ENCODE results near the gene AXDND1. TPM values are rescaled to one million over a fixed set of nuclear protein-coding genes. Genes with fewer than 3 reads are reported as not detected.
"Not testable (repeated sequence)": the region's sequence is repeated elsewhere in the genome, so short reads cannot be mapped to it uniquely, and the experiment has no call there.

The AXDND1 gene
- total RNA-seq, 2 donors from 2014 or later: 3.6 TPM; not detected in 1

DNA sequence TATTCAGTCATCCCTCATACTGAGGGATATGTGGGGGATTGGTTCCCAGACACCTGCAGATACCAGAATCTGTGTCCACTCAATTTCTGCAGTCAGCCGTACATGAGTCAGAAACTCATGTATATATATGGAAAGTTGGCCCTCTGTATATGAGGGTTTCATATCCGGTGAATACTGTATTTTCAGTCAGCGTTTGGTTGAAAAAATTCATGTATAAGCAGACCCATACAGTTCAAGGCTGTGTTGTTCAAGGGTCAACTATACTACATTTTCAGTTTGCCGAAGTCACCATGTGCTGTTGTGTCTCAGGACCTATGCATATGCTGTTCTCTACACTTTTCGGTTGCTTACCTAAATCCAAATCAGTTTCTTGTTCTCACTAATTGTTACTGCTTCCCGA, 10.5 kb downstream of the AXDND1 start:
- ATAC-seq: no peak
- TF ChIP-seq, protein P1, sequence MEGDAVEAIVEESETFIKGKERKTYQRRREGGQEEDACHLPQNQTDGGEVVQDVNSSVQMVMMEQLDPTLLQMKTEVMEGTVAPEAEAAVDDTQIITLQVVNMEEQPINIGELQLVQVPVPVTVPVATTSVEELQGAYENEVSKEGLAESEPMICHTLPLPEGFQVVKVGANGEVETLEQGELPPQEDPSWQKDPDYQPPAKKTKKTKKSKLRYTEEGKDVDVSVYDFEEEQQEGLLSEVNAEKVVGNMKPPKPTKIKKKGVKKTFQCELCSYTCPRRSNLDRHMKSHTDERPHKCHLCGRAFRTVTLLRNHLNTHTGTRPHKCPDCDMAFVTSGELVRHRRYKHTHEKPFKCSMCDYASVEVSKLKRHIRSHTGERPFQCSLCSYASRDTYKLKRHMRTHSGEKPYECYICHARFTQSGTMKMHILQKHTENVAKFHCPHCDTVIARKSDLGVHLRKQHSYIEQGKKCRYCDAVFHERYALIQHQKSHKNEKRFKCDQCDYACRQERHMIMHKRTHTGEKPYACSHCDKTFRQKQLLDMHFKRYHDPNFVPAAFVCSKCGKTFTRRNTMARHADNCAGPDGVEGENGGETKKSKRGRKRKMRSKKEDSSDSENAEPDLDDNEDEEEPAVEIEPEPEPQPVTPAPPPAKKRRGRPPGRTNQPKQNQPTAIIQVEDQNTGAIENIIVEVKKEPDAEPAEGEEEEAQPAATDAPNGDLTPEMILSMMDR (IDR thresholded peaks at IDR 0.05): no peak
- TF ChIP-seq POLR2A (IDR thresholded peaks at IDR 0.05): no peak
- 82 to 84% methylated on average over 6 of the region's 6 CpGs for WGBS, 2 donors
- Histone ChIP-seq H3K4me1 (peaks cover 6% of the 10 kb centered on the region), H3K9me3 (no peaks in the 10 kb centered on the region), H3K27ac (no peak overlapping the region), H3K27me3 (no peaks in the 10 kb centered on the region), H3K36me3 (replicated peaks in 1 of 2; ENCODE audit: insufficient read depth in 1 of 2, low read depth in 2 of 2) (no peaks in the 10 kb centered on the region), H3K4me3 (no peak overlapping the region)
- DNase-seq: no peak
- intact Hi-C loops (cut with DNase I): no loop called here

DNA sequence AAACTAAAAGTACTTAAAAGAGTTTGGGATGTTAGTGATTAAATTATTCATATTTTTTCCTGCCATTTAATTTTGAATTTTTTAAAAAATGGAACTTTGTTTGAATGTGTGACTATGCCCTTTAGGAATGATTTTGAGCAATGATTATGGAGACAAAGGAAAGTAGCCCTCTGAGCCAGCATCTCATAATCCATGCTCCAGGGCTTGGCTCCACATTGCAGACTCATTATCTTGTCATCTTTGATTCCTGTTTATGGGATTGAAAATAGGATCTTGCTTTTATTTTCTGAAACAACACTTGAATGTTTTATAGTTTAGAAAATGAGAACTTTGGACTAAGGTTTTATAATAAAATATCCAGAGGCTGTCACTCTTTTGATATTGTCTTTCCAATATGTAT, 14.5 kb downstream of the AXDND1 start:
- Histone ChIP-seq H3K9me3 (no peaks in the 10 kb centered on the region), H3K27me3 (no peaks in the 10 kb centered on the region), H3K4me1 (no peaks in the 10 kb centered on the region), H3K27ac (no peak overlapping the region), H3K36me3 (replicated peaks in 1 of 2; ENCODE audit: insufficient read depth in 1 of 2, low read depth in 2 of 2) (no peaks in the 10 kb centered on the region), H3K4me3 (no peak overlapping the region)
- intact Hi-C loops (cut with DNase I): no loop called here
- no peak for TF ChIP-seq POLR2A (IDR thresholded peaks at IDR 0.05)
- TF ChIP-seq, protein P1 (IDR thresholded peaks at IDR 0.05): no peak
- no peak for DNase-seq
- no peak for ATAC-seq

DNA sequence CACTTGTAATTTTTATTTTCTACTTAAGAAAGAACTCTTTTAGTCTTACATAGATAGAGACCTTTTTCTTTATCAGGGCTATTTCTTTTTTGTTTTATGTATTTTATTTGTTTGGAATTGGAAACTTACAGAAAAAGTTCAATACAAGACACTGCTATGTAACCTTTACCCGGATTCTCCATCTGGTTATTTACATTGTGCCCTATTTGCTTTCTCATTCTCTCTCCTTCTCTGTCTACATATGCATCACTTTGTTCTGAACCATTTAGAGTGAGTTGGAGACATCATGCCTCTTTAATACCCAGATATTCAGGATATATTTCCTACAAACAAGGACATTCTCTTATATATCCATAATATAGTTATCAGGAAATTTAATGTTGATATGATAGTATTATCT, 18.3 kb downstream of the AXDND1 start:
- DNase-seq (no peak), ATAC-seq (no peak)
- TF ChIP-seq, protein P1 (IDR thresholded peaks at IDR 0.05): no peak
- TF ChIP-seq POLR2A (IDR thresholded peaks at IDR 0.05): no peak
- no peak overlapping the region for H3K4me3 ChIP-seq
- intact Hi-C loops (cut with DNase I): no loop called here
- no peak overlapping the region for H3K27ac ChIP-seq
- H3K9me3 ChIP-seq: no peaks in the 10 kb centered on the region
- 40 to 62% methylated on average over 1 of the region's 1 CpG for WGBS, 2 donors
- no peaks in the 10 kb centered on the region for H3K36me3 ChIP-seq (replicated peaks in 1 of 2; ENCODE audit: insufficient read depth in 1 of 2, low read depth in 2 of 2)
- no peaks in the 10 kb centered on the region for H3K27me3 ChIP-seq
- H3K4me1 ChIP-seq: no peaks in the 10 kb centered on the region

- TF ChIP-seq POLR2A (IDR thresholded peaks at IDR 0.05): no peak
- TF ChIP-seq, protein P1 (IDR thresholded peaks at IDR 0.05): no peak
- no peak overlapping the region for H3K4me3 ChIP-seq
- ATAC-seq: no peak
- H3K4me1 ChIP-seq: no peaks in the 10 kb centered on the region
- no peak for DNase-seq
- WGBS, 2 donors: 95 to 100% methylated on average over 1 of the region's 1 CpG
- no peaks in the 10 kb centered on the region for H3K27me3 ChIP-seq
- H3K27ac ChIP-seq: no peak overlapping the region
- H3K9me3 ChIP-seq: no peaks in the 10 kb centered on the region
- intact Hi-C loops (cut with DNase I): no loop called here
- no peaks in the 10 kb centered on the region for H3K36me3 ChIP-seq (replicated peaks in 1 of 2; ENCODE audit: insufficient read depth in 1 of 2, low read depth in 2 of 2)
Measured at GRCh38 chr1:179385510-179385909, 19.7 kb downstream of the AXDND1 start.

DNA sequence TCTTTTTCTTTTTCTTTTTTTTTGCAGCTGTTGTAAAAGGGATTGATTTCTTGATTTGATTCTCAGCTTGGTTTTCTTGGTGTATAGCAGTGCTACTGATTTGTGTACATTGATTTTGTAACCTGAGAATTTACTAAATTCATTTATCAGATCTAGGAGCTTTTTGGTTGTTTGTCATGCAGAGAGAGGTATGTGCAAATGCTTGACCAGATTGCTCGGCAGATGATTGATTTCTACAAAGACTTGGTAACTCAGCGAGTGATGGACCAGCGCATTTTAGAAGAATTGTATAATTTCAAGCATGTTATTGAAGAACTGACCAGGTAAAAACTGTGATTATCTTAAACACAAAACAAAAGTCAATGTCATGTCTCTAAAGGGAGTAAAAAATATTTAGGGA, 27.9 kb downstream of the AXDND1 start:
- ATAC-seq: no peak

GRCh38 chr1:179399399-179399798, 33.6 kb downstream of the AXDND1 start:
- H3K36me3 ChIP-seq (replicated peaks in 1 of 2; ENCODE audit: insufficient read depth in 1 of 2, low read depth in 2 of 2); H3K4me1 ChIP-seq; intact Hi-C loops (cut with DNase I); H3K9me3 ChIP-seq; ATAC-seq; H3K27ac ChIP-seq; DNase-seq; H3K4me3 ChIP-seq; H3K27me3 ChIP-seq: not testable (repeated sequence)
- 39 to 77% methylated on average over 2 of the region's 2 CpGs for WGBS, 2 donors

More for the DNA sequence above, 27.9 kb downstream of the AXDND1 start:
- H3K9me3 ChIP-seq: peaks cover 0 to 4% (median 0%) of the 10 kb centered on the region in 3 donors
- H3K27ac ChIP-seq: no peak overlapping the region
- H3K4me3 ChIP-seq: no peak overlapping the region
- H3K4me1 ChIP-seq: no peaks in the 10 kb centered on the region
- intact Hi-C loops (cut with DNase I): no loop called here
- H3K27me3 ChIP-seq: no peaks in the 10 kb centered on the region
- 83 to 93% methylated on average over 3 of the region's 3 CpGs for WGBS, 2 donors
- no peak for DNase-seq
- TF ChIP-seq, protein P1 (IDR thresholded peaks at IDR 0.05): no peak
- TF ChIP-seq POLR2A (IDR thresholded peaks at IDR 0.05): no peak
- H3K36me3 ChIP-seq (replicated peaks in 1 of 2; ENCODE audit: insufficient read depth in 1 of 2, low read depth in 2 of 2): no peaks in the 10 kb centered on the region

DNA sequence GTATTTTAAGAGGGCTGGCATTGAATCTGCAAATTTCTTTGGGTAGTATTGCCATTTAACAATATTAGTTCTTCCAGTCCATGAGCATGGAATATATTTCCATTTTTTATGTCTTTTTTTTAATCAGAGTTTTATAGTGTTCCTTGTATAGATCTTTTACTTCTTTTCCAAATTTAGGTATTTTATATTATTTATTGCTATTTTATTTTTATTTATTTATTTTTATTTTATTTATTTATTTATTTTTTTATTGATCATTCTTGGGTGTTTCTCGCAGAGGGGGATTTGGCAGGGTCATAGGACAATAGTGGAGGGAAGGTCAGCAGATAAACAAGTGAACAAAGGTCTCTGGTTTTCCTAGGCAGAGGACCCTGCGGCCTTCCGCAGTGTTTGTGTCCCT, 52.0 kb downstream of the AXDND1 start:
- H3K4me1 ChIP-seq; intact Hi-C loops (cut with DNase I); H3K4me3 ChIP-seq; H3K9me3 ChIP-seq; ATAC-seq; H3K36me3 ChIP-seq (replicated peaks in 1 of 2; ENCODE audit: insufficient read depth in 1 of 2, low read depth in 2 of 2); H3K27me3 ChIP-seq; DNase-seq; H3K27ac ChIP-seq: not testable (repeated sequence)
- 67 to 78% methylated on average over 1 of the region's 3 CpGs for WGBS, 2 donors

DNA sequence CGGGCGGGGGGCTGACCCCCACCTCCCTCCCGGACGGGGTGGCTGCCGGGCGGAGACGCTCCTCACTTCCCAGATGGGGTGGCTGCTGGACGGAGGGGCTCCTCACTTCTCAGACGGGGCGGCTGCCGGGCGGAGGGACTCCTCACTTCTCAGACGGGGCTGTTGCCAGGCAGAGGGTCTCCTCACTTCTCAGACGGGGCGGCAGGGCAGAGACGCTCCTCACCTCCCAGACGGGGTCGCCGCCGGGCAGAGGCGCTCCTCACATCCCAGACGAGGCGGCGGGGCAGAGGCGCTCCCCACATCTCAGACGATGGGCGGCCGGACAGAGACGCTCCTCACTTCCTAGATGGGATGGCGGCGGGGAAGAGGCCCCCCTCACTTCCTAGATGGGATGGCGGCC, 52.9 kb downstream of the AXDND1 start:
- H3K27ac ChIP-seq; H3K27me3 ChIP-seq; H3K36me3 ChIP-seq (replicated peaks in 1 of 2; ENCODE audit: insufficient read depth in 1 of 2, low read depth in 2 of 2); DNase-seq; H3K9me3 ChIP-seq; intact Hi-C loops (cut with DNase I); H3K4me3 ChIP-seq; H3K4me1 ChIP-seq; ATAC-seq: not testable (repeated sequence)
- WGBS, 2 donors: 80 to 84% methylated on average over 12 to 13 of the region's 32 CpGs
